GM04504 (cell line): ENCODE data around the gene LGR6.
A peak's percentile ranks its signal among the peaks of the same experiment; 100 is the strongest.
"Not testable (repeated sequence)": the region's sequence is repeated elsewhere in the genome, so short reads cannot be mapped to it uniquely, and the experiment has no call there.

ENCODE experiments used
- DNase-seq: peaks from one replicate; pipeline ENCODE4 v3.0.0-alpha.2; 2012; ENCODE audit warnings: low read depth

LGR6 gene

DNA sequence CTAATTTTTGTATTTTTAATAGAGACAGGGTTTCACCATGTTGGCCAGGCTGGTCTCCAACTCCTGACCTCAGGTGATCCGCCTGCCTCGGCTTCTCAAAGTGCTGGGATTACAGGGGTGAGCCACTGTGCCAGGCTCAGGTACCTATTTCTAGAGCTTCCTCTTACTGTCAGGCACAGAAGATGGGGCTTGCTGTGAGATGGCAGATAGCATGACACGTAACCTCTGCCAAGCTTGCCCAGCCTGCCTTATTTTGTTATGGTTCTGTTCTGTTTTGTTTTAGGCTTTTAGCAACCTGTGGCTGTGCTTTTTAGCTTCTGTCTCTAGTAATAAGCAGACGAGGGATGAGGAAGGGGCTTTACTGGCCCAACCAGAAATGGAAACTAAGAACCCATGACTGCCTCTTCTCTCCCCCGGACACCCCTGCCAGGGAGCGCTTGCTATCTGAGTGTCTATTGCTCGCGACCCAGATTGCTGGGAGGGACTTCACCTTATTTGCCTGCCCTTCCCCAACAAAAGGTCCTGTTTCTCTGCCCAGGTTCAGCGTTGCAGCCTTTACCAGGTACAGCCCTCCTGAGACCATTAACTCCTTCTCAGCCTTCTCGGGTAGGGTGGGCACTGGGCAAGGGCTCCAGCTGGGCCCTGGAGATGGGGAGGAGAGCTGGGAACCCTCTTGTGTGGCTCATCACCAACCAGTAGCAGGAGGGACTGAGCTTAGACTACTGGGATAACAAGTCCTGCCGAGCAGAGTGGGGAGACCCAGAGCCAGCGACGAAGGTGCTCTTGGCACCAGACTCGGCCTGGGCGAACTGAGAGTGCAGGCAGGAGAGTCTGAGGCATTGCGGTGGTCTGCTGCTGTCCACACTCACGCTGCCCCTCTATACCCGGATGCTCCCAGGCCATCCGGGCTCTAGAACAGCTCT is 13.5 kb upstream of the LGR6 start:
- DNase-seq, result no peak

DNA sequence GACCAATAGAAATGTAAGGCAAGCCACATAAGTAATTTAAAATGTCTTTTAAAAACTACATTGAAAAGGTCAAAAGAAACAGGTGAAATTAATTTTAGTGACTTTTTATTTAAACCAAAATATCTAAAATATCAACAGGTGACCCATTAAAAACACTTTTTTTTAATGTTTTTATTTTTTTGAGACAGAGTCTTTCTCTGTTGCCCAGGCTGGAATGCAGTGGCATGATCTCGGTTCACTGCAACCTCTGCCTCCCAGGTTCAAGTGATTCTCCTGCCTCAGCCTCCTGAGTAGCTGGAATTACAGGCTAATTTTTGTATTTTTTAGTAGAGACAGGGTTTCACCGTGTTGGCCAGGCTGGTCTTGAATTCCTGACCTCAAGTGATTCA is 12.9 kb upstream of the LGR6 start:
- not testable (repeated sequence) for DNase-seq

DNA sequence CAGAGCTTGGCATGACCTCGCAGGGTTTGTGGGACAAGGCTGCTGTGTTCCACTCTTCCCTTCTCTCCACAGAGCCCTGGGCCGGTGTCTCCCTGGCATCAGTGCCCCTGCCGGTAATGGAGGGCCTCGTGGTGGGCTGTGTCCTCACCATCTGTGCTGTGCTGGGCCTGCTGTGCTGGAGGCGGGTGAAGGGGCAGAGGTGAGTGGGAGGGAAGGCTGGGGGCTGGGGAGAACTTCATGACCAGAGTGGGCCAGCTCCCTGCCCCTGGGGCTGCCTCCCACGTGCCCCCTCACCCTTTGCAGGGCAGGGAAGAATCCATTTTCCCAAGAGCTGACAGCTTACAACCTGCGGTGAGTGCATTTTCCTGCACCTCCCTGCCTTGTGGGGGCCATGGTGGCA is 12.0 kb upstream of the LGR6 start:
- no peak for DNase-seq

DNA sequence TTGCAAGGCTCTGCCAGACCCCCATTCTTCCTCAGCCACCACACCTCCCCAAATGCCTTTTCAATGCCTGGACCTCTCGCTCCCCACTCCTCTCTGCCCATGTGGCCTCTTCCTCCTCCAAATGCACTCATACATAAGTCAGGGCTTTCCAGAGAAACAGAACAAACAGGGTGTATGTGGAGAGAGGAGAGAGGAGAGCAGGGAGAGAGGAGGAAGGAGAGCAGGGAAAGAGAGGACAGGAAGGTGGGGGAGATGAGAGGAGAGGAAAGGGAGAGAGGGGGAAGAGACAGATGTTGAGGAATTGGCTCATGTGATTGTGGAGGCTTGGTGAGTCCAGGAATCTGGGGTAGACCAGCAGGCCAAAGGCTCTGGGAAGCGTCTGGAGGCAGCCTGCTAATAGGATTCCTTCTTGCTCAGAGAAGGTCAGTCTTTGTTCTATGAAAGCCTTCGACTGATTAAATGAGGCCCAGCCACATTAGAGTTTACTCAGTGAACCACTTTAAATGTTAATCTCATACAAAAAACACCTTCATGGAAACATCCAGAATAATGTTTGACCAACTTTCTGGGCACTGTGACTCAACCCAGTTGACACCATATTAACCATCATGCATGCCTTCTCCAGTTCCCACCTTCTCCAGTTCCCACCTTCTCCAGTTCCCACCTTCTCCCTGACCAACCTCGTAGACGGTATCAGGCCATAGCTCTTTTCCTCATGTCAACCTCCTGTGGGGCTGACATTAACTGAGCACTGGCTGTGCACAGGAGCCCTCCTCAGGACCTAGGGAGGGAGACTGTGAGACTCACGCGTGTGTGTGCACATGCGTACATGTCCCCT is 11.3 kb upstream of the LGR6 start:
- DNase-seq, result no peak

DNA sequence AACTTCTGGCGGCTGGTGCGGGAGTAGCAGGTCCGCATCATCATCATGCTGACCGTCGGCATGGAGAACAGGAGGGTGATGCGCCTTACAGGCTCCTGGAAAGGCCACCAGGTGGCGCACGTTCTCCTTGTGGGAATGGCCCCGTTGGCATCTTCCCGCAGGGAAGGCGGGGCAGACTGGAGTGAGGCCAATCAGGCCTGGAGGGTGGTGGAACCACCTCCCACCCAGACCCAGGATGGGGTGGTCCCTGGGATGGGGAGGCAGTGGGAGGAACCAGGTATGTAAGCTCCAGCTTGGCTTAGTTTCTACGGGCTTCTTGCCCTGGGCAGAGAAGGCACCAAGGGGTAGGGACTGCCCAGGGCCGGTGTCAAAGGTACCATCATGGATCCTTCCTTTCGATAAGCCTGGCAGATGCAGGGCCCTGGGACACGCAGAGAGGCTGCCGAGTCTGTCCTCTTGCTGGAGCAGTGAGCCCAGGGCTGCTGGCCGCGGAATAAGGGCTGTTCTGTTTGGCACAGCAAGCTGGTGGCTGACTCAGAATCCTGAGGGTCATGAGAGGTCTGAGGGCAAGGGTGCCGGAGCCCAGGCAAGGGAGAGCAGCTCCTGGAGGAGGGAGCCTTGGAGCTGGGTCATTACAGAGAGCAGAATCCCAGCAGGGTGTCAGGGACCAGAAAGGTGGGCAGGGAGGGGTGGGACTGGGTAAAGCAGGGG is 8.7 kb upstream of the LGR6 start:
- peak; percentile 61 for DNase-seq

DNA sequence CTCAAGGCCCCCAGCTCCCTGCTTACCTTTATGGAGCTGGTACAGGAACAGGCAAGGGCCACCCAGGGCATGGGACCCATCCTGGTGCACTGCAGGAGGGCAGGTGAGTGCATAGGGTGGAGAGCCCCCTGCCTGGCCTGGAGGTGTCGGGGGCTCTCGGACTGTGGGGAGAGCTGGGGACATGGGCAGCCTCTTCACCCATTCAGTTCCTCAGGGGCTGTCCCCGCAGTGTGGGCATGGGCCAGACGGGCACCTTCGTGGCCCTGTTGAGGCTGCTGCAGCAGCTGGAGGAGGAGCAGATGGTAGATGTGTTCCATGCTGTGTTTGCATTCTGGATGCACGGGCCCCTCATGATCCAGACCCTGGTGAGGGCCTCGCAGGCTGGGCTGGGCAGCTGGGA is 7.3 kb upstream of the LGR6 start:
- no peak for DNase-seq

DNA sequence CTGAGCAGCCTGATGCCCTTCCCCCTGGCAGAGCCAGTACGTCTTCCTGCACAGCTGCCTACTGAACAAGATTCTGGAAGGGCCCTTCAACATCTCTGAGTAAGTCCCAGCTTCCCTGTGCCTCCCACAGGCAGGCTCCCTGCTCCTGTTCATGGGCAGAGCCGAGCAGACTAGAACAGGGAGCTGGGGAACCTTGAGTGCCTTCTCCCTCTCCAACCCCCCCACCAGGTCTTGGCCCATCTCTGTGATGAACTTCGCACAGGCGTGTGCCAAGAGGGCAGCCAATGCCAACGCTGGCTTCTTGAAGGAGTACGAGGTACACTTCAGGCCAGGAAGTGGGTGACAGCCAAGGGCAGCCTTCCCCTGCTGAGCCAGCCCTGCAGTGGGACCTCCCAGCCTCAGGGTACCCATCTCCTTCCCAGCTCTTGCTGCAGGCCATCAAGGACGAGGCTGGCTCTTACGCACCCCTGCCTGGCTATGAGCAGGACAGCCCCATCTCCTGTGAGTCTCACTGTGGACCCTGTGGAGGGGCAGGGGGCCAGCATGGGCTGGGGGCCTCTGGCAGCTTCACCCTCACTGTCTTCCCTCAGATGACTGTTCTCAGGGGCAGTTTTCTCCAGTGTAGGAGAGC is 6.4 kb upstream of the LGR6 start:
- no peak for DNase-seq

DNA sequence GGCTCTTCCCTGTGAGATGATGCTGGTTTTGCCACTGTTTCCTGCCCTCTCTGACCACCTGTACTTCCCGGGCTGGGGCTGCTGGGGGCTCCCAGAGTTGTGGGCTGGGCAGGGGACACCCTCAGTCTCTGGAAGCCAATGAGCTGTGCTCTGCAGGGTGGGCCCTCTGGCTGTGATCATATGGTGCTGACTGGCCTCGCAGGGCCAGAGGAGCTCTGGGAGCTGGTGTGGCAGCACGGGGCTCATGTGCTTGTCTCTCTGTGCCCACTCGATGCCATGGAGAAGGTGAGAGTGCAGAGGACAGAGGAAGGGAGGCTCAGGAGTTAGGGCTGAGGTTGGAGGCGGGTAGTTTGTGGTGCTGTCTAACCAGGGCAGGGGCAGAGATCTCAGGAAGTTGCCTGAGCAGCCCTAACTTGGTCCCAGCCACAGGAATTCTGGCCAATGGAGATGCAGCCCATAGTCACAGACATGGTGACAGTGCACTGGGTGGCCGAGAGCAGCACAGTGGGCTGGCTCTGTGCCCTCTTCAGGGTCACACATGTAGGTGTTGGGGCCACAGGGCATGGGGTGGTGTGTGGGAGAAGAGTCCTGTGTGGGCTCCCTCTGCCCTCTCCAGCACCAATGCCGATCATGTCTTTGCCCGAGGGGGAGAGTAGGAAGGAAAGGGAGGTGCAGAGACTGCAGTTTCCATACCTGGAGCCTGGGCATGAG is 5.7 kb upstream of the LGR6 start:
- DNase-seq, result no peak

DNA sequence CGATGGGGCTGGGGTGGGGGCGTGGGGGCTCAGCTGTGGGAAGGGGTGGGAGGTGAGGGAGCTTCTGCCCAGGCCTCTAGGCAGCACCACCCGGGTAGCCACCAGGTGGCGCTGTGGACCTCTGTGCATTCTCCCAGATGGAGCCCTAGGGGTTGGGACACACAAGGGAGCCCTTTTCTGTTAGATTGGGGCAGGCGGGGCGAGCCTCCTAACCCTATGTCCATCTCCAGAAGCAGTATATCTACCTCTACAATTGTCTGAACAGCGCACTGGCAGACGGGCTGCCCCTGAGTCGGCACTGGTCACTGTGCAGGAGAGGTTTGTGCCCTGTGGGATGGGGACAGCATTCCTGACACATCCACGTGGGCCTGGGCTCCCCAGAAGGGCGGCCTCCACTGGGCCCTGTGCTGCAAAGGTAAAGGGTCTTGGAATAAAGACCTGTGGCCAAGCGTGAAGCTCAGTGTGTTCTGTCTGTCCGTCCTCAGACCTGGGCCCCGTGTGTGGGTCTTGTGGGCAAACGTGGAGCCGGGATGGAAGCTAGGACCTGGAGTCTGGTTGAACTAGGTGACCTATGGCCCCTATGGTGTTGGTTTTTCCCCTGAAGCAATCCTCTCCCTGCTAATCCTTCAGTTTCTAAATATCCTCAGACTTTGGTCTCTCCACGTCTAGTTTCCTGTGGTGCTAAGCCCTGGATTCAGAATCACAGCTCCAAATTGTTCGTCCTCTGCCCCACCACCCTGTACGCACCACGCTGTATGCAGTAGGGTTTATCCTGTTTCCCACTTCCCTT is 4.4 kb upstream of the LGR6 start:
- peak; percentile 24 for DNase-seq

DNA sequence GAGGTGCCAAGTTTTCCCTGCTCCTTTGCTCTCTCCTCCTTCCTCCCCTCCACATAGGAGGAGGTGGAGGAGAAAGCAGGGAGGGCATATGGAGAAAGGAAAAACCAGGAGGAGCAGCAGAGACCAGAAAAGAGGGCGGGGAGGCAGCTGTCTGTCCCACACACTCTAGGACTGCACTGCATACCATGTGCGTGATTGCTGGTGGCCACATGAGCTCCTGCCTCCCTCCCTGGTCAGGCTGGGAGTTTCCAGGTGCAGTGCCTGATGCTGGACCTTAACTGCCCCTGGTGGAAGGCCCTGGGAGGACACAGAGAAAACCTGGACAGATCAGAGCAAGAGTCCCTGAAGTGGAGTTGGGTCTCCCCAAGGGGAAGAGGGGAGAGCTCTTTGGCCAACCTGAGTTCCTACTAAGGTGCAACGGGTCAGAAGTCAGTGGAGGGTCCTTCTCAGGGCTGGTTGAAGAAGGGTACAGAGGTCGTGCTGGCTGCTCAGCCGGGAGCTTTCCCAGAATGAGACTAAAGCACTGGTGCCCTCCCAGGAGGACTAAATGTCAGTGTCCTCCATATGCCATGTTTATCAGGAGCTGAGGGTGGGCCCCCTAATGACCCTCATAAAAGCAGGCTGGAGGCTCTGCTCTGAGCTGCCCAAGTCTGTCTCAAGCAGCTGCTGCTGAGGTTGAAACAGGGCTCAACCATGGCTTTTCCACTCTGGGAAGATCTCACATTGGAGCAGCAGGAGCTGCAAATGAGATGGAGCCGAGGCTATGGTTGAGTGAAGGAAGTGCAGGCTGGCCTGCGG is 3.5 kb upstream of the LGR6 start:
- no peak for DNase-seq

DNA sequence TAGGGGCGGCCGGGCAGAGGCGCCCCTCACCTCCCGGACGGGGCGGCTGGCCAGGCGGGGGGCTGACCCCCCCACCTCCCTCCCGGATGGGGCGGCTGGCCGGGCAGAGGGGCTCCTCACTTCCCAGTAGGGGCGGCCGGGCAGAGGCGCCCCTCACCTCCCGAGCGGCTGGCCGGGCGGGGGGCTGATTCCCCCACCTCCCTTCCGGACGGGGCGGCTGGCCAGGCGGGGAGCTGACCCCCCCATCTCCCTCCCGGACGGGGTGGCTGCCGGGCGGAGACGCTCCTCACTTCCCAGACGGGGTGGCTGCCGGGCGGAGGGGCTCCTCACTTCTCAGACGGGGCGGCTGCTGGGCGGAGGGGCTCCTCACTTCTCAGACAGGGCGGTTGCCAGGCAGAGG is 2.2 kb upstream of the LGR6 start:
- DNase-seq, result not testable (repeated sequence)

DNA sequence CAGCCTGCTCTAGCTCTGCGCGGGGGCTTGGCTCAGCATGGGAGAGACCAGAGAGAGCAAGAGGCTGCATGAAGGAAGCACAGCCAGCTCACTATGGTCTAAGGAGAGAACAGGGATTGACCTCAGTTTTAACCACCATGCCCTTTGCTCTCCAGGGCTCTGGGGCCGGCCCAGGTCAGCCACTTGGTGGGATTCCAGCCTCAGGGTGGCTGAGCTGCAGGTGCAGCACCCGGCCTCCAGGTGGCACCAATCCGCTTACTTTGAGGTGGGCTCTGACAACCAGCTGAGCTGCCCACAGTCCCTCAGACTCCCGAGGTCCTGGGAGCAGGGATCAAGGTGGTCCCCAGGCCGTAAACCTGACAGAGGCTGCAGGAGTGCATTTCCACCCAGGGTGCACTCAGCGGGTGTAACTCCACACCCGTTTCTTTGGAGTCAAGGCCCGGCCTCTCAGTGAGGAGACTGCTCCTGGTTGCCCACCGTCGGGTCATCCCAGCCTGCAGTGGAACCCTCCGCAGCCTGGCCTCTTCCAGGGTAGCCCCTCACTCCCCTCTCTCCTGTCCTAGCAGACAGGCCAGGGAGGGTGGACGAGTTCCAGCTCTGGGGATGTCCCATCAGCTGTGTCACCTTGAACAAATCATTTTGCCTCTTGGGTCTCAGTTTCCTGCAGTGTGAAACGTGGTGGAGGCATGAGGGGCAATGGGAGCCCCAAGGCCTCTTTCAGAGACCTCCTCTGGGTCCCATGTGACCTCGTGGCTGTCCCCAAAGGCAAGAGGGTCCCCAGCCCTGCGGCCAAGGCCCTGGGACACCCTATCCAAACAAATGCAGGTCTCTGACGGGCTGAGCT is 607 bp upstream of the LGR6 start:
- DNase-seq, result no peak

DNA sequence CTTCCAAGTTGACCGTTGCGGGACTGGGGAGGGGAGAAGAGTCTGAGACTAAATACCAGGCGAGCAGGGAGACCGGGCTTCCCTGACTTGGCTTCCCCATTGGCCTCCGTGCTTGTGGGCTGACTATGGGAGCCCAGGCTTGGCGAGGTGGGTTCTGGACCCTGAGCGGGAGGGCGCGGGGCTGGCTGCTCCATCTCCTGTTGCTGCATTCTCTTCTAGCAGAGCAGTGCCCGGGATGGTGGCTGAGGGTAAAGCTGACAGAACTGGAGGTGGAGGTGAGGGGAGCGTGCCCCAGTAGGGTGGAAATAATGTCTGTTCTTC is 689 bp downstream of the LGR6 start:
- no peak for DNase-seq

DNA sequence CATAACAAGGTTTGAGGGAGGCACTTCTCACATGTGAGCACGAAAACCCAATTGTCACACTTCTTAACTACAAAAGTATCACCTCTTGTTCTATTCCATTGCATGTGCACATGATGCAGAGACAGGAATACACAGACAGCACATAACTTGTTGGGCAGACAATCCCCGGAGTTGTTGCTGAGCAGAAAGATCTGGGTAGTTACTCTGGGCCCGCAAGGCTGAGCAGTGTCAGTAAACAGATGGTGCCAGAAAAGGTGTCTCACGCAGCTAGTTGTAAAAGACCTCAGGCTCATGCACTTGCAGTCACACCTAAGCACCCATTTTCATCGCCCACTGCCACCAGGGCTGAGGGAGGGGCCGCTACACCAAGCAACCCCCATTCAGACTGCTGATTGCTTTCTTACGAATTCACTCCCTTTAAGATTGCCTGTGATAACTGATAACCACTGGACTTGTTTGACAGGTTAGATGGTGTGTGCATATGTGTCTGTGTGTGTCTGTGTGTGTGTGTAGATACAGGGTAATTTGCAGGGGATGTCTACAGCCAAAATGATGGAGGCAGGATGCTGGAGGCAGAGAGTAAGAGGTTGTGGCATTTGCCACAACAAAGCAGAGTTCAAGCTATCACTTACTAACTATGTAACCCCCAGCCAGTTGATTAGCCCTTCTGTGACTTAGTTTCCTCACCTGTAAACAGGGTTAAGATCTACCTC is 4.2 kb downstream of the LGR6 start:
- no peak for DNase-seq

DNA sequence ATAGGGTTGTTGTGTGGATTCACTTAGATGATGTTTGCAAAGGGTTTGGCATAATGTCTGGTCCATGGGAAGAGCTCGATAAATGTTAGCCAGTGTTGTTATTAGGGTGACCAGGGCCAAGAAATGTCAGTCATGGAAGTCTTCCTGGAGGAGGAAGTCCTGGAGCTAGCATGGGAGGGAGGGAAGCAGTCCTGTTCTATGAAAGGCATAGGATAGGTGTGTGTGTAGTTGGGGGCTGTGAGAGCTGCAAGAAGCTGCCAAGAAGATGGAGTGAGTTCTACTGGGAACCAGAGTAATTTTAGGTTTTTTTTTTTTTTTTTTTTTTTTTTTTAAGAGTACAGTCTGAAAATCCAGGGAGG is 4.7 kb downstream of the LGR6 start:
- DNase-seq, result no peak

DNA sequence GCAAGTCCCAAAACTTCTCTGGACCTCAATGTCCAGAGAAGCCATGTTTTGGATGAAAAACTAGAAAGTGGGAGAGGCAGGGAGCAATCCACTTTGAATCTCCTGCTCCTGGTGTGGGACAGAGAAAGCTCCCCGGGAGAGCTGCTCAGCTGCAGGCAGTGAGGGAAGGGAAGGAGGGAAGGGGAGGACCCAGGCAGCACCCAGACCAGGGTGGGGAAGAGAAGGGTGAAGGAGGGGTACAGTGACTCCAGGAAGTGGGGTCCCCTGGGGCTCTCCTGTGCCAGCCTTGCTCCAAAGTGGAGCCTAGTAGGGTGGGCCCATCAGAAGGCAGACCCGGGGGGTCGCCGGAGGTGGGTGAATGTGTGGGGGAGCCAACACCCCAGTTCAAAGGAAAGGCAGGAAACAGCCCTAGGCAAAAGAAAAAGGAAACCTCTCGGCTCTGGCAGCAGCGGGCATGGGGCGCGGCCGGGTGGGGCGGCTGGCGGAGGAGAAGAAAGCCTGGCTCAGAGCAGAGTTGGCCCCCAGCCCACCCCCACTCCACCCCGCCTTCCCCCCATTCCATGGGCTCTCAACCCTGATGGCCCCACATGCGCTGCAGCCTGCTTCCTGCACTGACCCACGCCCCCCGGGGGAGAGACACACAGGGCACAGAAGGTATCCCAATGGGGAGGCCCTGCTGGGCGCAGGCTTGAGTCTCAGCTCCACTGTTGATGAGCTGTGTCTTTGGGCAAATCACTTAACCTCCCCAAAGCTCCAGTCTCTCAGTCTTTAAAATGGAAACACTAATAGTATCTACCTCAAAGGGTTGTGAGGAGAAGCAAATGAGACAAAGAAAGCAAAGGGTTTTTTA is 5.7 kb downstream of the LGR6 start:
- no peak for DNase-seq

DNA sequence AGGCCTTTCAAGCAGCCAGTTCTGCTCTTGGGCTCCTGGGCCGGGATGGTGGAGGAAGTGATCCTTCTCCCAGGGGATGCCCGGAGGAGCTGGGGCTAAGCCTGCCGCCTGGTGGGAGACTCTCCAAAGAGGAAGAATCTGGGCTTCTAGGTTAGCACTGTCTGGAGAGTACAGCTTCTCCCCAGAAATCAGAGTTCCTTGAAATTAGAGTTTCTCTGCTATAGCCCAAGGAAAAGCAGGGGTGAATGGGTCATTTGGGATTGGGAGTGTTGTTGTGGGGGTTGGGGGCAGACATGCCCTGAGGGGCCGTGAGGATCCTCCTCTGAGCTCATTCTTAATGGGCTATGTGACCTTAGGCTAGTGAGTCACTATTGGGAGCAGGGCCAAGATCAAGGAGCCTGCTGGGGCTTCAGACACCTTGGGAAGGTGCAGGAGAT is 6.5 kb downstream of the LGR6 start:
- no peak for DNase-seq
